ENCODE measurements around the gene AGXT. TPM values are rescaled to one million over a fixed set of nuclear protein-coding genes. Genes with fewer than 3 reads are reported as not detected.

AGXT gene
- total RNA-seq, 1 experiment from 2014 or later: not detected

DNA sequence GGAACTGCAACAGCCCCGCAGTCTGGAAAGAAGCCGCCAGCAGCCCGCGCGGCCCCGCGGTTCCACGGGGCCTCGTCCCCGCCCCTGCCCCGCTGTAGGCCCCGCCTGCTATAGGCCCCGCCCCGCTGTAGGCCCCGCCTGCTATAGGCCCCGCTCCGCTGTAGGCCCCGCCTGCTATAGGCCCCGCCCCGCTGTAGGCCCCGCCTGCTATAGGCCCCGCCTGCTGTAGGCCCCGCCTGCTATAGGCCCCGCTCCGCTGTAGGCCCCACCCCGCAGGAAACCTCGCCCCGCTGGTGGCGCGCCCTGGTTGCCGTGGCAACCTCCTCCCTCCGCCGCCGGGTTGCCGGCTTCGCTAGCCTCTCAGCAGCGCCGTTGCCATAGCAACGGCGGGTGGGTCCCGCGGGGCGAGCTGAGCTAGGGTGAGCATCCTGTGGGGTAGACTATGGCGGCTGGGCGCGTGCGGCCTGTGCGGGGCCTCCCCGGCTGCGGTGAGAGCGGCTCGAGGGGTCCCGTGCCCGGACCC lies 36.4 kb upstream of the AGXT start:
- POLR2A ChIA-PET (ENCODE audit: low non-redundant PET): no interaction called here
- Histone ChIP-seq H3K36me3 (ENCODE audit: insufficient read depth, low read length, poor library complexity, severe bottlenecking) (no peaks in the 10 kb centered on the region), H3K27ac (ENCODE audit: low read depth, low read length, poor library complexity, severe bottlenecking) (no peak overlapping the region), H3K9me3 (ENCODE audit: low read depth, low read length, poor library complexity, severe bottlenecking) (no peaks in the 10 kb centered on the region), H3K4me1 (ENCODE audit: insufficient read depth, low read length, poor library complexity, severe bottlenecking) (no peaks in the 10 kb centered on the region), H3K4me3 (ENCODE audit: low read depth, low read length, poor library complexity, severe bottlenecking) (peak overlapping the region; percentile 1), H3K27me3 (replicated peaks; ENCODE audit: insufficient read depth, low read depth, low read length, poor library complexity) (peaks cover 34% of the 10 kb centered on the region)
- no peak for TF ChIP-seq EZH2 (IDR thresholded peaks at IDR 0.05; ENCODE audit: borderline replicate concordance, low read depth, low read length, poor library complexity, severe bottlenecking)
- no peak for TF ChIP-seq CTCF (conservative IDR thresholded peaks at IDR 0.05; ENCODE audit: low read depth, low read length)
- CTCF ChIA-PET: no interaction called here
- intact Hi-C loops (cut with micrococcal nuclease; ENCODE audit: unreplicated experiment): no loop called here
- BruUV-seq (replicated peaks): no TSS peak
- DNase-seq (ENCODE audit: low spot score): peak; percentile 98

GRCh38 chr2:240832921-240833494 lies 35.6 kb upstream of the AGXT start:
- Histone ChIP-seq H3K4me3 (ENCODE audit: low read depth, low read length, poor library complexity, severe bottlenecking) (no peak overlapping the region), H3K4me1 (ENCODE audit: insufficient read depth, low read length, poor library complexity, severe bottlenecking) (no peaks in the 10 kb centered on the region), H3K27ac (ENCODE audit: low read depth, low read length, poor library complexity, severe bottlenecking) (no peak overlapping the region), H3K36me3 (ENCODE audit: insufficient read depth, low read length, poor library complexity, severe bottlenecking) (no peaks in the 10 kb centered on the region), H3K9me3 (ENCODE audit: low read depth, low read length, poor library complexity, severe bottlenecking) (no peaks in the 10 kb centered on the region), H3K27me3 (replicated peaks; ENCODE audit: insufficient read depth, low read depth, low read length, poor library complexity) (peaks cover 35% of the 10 kb centered on the region)
- TF ChIP-seq CTCF (conservative IDR thresholded peaks at IDR 0.05; ENCODE audit: low read depth, low read length) (no peak), EZH2 (IDR thresholded peaks at IDR 0.05; ENCODE audit: borderline replicate concordance, low read depth, low read length, poor library complexity, severe bottlenecking) (no peak)
- CTCF ChIA-PET: no interaction called here
- POLR2A ChIA-PET (ENCODE audit: low non-redundant PET): no interaction called here
- DNase-seq (ENCODE audit: low spot score): no peak
- no TSS peak for BruUV-seq (replicated peaks)
- intact Hi-C loops (cut with micrococcal nuclease; ENCODE audit: unreplicated experiment): no loop called here

DNA sequence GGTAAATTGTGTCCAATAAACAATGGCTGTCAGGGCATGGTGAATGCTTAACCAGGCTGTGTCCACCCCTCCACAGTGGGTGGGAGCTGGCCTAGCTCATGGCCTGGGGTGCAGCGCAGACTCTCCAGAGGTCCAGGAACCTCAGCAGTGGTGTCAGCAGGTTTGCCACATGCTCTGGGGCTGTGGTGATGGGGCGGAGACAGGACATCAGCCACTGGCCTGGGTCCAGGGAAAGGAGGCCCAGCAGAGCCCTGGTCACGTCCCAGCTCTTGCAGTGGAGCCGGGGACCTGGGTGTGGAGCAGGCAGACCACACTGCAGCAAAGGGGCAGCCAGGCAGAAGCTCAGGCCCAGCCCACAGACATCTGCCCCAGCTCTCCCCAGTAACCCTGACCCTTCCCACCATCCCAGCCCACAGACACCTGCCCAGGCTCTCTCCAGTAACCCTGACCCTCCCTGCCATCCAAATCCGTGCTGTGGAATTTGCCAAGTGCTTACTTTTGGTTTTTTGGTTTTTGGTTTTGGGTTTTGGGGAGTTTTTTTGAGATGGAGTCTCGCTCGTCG lies 34.8 kb upstream of the AGXT start:
- POLR2A ChIA-PET (ENCODE audit: low non-redundant PET): no interaction called here
- no TSS peak for BruUV-seq (replicated peaks)

More for the DNA sequence above, 34.8 kb upstream of the AGXT start:
- CTCF ChIA-PET: no interaction called here
- H3K27me3 ChIP-seq (replicated peaks; ENCODE audit: insufficient read depth, low read depth, low read length, poor library complexity): peaks cover 30% of the 10 kb centered on the region
- intact Hi-C loops (cut with micrococcal nuclease; ENCODE audit: unreplicated experiment): no loop called here
- H3K9me3 ChIP-seq (ENCODE audit: low read depth, low read length, poor library complexity, severe bottlenecking): no peaks in the 10 kb centered on the region
- no peak overlapping the region for H3K27ac ChIP-seq (ENCODE audit: low read depth, low read length, poor library complexity, severe bottlenecking)
- H3K4me3 ChIP-seq (ENCODE audit: low read depth, low read length, poor library complexity, severe bottlenecking): no peak overlapping the region
- H3K4me1 ChIP-seq (ENCODE audit: insufficient read depth, low read length, poor library complexity, severe bottlenecking): no peaks in the 10 kb centered on the region
- DNase-seq (ENCODE audit: low spot score): no peak
- no peaks in the 10 kb centered on the region for H3K36me3 ChIP-seq (ENCODE audit: insufficient read depth, low read length, poor library complexity, severe bottlenecking)
- TF ChIP-seq EZH2 (IDR thresholded peaks at IDR 0.05; ENCODE audit: borderline replicate concordance, low read depth, low read length, poor library complexity, severe bottlenecking) (no peak), CTCF (conservative IDR thresholded peaks at IDR 0.05; ENCODE audit: low read depth, low read length) (no peak)
